G401 (cell line): ENCODE measurements around the gene TRPT1. TPM values are rescaled to one million over a fixed set of nuclear protein-coding genes. Genes with fewer than 3 reads are reported as not detected.
A peak's percentile ranks its signal among the peaks of the same experiment; 100 is the strongest.
"Not testable (repeated sequence)": the region's sequence is repeated elsewhere in the genome, so short reads cannot be mapped to it uniquely, and the experiment has no call there.

Experiments used
- DNase-seq: peaks from one replicate; pipeline ENCODE4 v3.0.0-alpha.2; 2015; ENCODE audit warnings: low spot score
- in situ Hi-C: cut with HindIII; loops from 2 replicates; pipeline ENCODE4 v1.10.0; 2016; ENCODE audit warnings: low sequenced_read_pairs, mixed read lengths
- total RNA-seq: library from RNA; depleted of rRNA; stranded (reverse); fragments of >200 nt; shearing (Covaris generic); gene quantifications from 2 replicates; pipeline ENCODE4 v1.2.3, GENCODE V29; 2014

Gene TRPT1
- total RNA-seq, 1 experiment from 2014 or later, result 46.2 TPM

DNA sequence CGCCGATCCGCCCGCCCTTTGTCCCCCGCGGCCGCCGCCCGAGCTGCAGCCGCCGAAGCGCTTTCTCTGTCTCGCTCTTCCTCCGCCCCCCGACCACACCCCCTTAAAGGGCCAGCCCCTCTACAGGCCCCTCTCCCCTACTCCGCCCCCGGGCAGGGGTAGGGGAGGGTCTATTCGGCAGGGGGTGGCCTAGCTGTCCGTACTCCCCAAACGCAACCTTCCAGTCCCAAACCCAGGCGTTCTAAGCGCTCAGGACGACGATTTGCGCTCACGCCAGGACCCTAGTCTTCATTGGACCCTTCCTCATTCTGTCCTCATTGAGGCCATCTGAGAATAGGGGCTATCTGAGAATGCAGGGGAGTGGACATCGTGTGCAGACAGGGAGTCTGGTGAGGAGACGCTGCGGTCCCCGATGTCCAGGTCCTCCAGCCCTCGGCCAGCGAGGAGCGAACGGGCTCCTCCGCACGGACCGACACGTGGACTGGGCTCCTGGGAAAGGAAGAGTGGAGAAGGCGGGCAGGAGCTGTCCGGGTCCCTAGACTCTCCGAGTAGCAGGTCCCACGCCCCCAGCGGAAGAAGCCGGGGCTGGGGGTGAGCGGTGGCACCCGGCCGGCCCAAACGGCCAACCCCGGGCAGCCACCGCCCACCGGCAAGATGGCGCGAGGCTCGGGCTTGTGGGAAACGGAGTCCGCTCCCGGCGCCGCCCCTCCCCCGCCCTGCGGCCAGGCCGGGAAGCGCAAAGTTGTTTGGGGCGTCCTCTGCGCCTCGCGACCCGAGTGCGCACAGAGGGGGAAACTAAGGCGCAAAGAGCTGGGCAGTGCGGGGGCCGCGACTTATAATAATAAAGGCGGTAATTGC, 21.1 kb upstream of the TRPT1 start, which contains the start of gene PPP1R14B:
TSS of gene PPP1R14B (minus strand) at position 73 of the 858 bp plus-strand sequence. CDS start 270 bp downstream, outside the sequence.
- DNase-seq, result peak; percentile 79
- in situ Hi-C loops, result no loop called here

GRCh38 chr11:64246621-64246870, 20.6 kb upstream of the TRPT1 start:
- DNase-seq, in situ Hi-C loops: not testable (repeated sequence)

DNA sequence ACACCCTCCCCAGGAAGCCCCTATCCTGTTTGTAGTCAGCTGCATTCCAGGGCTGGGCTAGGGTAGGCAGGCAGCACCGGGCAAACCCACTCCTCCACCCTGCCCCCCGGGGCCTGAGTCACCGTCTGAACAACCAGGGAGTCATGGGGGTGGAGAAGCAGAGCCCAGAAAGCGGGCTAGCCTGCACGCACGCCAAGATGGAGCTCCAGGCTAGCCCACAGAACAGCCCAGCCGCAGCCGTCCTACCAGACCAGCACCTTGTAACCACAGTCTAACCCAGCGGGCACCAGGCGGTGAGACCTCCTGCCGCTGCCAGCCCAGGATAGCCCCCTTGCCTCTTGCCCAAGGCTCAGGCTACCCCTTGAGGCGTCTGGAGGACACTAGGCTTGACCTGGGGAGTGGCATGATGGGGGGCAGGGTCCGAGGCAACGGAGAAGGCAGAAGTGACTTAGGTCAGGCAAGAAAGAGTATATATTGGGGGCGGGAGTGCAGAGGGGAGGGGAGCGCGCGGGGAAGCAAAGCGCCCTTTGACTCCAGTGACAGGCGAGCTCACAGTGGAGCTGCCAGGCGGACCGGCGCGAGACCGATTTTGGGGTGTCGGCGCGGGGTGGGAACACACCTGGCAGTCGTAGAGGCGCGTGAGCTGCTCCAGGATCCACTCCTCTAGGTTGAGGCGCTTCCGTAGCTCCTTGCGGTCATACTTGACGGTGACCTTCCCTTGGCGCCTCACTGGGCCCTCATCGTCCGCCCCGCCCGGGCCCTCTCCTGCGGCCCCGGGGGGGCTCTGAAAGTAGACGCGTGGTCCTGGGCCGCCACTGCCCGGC, 20.0 kb upstream of the TRPT1 start:
- in situ Hi-C loops, result no loop called here
- DNase-seq, result no peak

GRCh38 chr11:64245401-64245796, 19.4 kb upstream of the TRPT1 start:
- in situ Hi-C loops, result no loop called here
- DNase-seq, result no peak

GRCh38 chr11:64244966-64245365, 19.0 kb upstream of the TRPT1 start:
- in situ Hi-C loops, result no loop called here
- DNase-seq, result no peak

DNA sequence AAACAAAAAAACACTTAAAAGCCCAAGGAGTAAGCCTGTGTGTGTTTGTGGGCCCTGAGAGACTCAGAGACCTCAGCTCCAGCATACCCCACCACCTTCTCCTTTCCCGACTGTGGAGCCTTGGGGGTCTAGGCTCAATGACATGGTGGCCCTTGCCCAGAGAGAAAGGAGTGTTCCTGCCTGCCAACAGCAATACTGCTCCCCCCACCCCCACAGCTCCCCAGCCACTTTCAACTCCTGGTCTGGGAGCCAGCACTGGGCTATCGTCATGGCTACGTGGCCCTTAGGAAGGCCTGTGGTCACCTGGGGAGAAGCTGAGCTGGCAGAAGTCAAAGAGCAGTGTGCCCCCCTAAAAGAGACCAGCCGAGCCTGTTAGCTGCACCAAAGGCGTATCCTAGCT, 18.1 kb upstream of the TRPT1 start:
- in situ Hi-C loops, result no loop called here
- DNase-seq, result no peak

- no peak for DNase-seq
- in situ Hi-C loops, result no loop called here
These were observed 17.4 kb upstream of the TRPT1 start for GRCh38 chr11:64243236-64243854.

GRCh38 chr11:64241491-64242374, 15.7 kb upstream of the TRPT1 start:
- in situ Hi-C loops, result no loop called here
- no peak for DNase-seq

DNA sequence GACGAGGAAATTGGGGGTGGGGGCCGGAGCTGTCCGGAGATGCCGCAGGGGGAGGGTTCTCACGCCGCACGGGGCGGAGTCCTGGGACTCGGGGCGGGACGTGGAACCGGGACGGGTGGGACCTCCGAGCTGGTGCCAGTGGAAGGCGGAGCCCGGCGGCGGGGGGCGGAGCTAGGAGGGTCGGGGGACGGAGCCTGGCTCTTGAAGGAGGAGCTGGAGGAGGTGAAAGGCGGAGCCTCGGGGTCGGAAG, 15.2 kb upstream of the TRPT1 start:
- in situ Hi-C loops, result no loop called here
- DNase-seq, result peak; percentile 99

DNA sequence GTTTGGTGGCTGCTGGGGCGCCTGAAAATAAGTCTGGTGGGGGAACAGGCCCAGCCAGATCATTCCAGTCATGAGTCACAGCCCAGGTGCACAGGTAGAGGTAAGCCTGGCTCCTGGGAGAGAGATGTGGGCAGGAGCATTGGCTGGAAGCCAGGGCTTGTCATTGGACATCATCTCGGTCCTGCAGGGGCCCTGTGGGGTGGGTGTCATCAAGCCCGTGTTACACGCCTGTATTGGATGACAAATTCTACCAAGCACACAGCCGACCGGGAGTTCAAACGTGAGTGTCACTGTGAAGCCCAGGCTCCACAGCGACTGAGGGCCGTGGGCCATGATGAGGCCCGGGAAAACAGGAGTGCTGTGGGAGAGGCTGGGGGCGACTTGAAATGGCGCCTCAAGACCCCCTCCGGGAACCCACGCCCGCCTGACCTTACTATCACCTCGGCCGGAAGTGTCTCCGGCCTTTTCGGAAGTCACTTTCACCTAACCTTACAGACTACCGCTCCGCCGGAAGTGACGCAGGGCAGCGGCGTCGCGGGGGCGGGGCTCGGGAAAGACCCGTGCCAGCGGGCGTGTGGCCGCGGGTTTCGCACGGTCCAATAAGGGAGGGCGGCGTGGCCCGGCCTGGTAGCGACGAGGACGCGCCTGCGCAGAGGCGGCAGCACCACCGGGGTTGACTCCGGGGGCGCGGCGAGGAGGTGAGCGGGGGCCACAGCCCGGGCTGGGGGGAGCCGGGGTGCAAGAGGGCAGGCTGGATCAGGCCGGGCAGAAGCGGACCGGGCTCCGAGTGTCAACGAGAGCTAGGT, 14.7 kb upstream of the TRPT1 start, which contains the start of gene FKBP2:
TSS of gene FKBP2 (plus strand) at position 661 of the 806 bp plus-strand sequence. CDS start 1,293 bp downstream, outside the sequence.
- in situ Hi-C loops, result no loop called here
- peak; percentile 97 for DNase-seq

- in situ Hi-C loops, result no loop called here
These were observed 13.9 kb upstream of the TRPT1 start for GRCh38 chr11:64239662-64240434.

DNA sequence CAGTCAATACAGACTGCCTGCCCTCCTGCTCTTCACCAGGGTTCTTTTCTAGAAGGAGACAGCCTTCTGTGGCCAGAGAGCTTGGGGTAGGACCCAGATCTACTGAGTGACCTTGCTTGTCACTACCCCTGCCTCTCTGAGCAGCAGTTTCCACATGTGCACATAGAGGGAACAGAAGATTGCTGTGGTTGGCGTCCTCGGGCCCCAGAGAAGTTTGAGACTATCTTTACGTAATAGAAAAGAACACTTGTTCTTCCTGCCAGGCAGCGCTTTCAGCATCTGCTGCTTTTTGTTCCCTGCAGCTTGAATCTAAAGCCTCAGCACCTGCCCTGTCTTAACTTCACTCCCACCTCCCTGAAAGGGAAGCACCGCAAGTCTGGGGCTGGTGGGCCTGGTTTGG, 13.0 kb upstream of the TRPT1 start:
- in situ Hi-C loops, result no loop called here
- DNase-seq, result no peak

More at GRCh38 chr11:64239662-64240434, 13.9 kb upstream of the TRPT1 start:
- no peak for DNase-seq

GRCh38 chr11:64238076-64238475, 12.1 kb upstream of the TRPT1 start:
- no peak for DNase-seq
- in situ Hi-C loops, result no loop called here

GRCh38 chr11:64237484-64237951, 11.5 kb upstream of the TRPT1 start:
- in situ Hi-C loops, result no loop called here
- no peak for DNase-seq

DNA sequence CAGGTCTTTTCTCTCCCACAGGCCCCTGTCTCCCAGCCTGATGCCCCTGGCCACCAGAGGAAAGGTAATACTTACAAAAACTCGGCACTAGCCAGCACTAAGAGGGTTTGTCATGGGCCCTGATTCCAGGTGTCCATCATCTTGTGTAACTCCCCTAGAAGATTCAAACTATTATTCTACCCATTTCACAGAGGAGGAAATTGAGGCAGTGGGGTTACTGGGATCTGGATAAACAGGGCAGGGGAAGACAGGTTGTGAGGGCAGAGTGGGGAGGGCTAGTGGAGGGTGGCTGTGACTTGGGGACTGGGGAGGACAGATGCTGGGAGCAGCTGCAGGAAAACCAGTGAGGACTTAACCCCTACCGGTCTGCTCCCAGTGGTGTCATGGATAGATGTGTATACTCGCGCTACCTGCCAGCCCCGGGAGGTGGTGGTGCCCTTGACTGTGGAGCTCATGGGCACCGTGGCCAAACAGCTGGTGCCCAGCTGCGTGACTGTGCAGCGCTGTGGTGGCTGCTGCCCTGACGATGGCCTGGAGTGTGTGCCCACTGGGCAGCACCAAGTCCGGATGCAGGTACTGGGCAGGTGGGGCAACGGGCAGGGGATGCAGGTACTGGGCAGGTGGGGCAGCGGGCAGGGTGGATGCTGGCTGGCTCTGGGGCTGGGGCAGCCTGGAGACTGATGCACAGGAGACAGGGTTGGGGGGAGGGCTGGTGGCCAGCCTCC, 9.6 kb upstream of the TRPT1 start:
- in situ Hi-C loops, result no loop called here
- no peak for DNase-seq

DNA sequence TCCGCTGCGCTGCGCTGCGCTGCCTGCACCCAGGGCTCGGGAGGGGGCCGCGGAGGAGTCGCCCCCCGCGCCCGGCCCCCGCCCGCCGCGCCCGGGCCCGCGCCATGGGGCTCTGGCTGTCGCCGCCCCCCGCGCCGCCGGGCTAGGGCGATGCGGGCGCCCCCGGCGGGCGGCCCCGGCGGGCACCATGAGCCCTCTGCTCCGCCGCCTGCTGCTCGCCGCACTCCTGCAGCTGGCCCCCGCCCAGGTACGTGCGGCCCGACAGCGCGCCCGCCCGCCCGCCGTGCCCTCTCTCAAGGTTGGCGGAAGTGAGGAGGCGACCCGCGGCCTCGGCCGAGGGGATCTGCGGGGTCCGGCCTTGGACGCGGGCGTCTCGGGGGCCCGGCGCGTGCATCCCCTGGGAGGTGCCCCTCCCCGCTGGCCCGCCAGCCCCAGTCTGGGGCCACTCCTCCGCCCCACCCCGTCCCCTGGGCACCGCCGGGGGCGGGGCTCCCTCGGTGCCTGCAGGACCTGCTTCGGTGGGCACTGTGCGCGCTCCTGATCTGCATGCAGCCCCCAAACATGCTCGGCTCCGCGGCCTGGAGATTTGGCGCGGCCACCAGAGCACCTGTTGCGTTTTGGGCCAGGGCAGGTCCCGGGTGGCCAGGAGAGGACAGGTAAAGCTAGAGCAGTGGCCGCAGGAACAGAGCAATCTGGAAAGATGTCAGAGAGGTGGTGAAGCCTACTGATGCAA, 8.8 kb upstream of the TRPT1 start:
- no peak for DNase-seq
- in situ Hi-C loops, result no loop called here
